Fibroblast of pulmonary artery (primary cell): ENCODE measurements around the gene C22orf23.
A peak's percentile ranks its signal among the peaks of the same experiment; 100 is the strongest.

Source experiments
- DNase-seq: peaks from one replicate; pipeline ENCODE4 v3.0.0-alpha.2; 2010; ENCODE audit warnings: low read depth
- H3K4me3 ChIP-seq: replicated peaks from 2 replicates; pipeline ENCODE4 v1.5.1; 2011; ENCODE audit warnings: low read depth, mild to moderate bottlenecking, control low read depth, low read length, moderate library complexity
- CTCF ChIP-seq: IDR thresholded peaks from 2 replicates; pipeline ENCODE4 v1.5.1; 2011; ENCODE audit warnings: mild to moderate bottlenecking, control low read depth, low read length, inconsistent platforms; ENCODE audit errors: missing control alignments

C22orf23 gene

GRCh38 chr22:37932401-37932800, 21.0 kb downstream of the C22orf23 start:
- no peak for TF ChIP-seq CTCF
- no peak for DNase-seq
- no peak overlapping the region for H3K4me3 ChIP-seq

GRCh38 chr22:37931893-37932389, 21.5 kb downstream of the C22orf23 start:
- DNase-seq = no peak
- no peak for TF ChIP-seq CTCF
- H3K4me3 ChIP-seq = no peak overlapping the region

- no peak for TF ChIP-seq CTCF
- no peak for DNase-seq
- H3K4me3 ChIP-seq = no peak overlapping the region
Measured at GRCh38 chr22:37930952-37931440, 22.4 kb downstream of the C22orf23 start.

- peak; percentile 52 for TF ChIP-seq CTCF
- no peak overlapping the region for H3K4me3 ChIP-seq
- peak; percentile 34 for DNase-seq
Measured at GRCh38 chr22:37930270-37930951, 23.0 kb downstream of the C22orf23 start.

GRCh38 chr22:37929390-37929789, 24.0 kb downstream of the C22orf23 start:
- TF ChIP-seq CTCF = no peak
- no peak overlapping the region for H3K4me3 ChIP-seq
- no peak for DNase-seq

- TF ChIP-seq CTCF = no peak
- DNase-seq = no peak
- H3K4me3 ChIP-seq = no peak overlapping the region
Measured at GRCh38 chr22:37927637-37927936, 25.8 kb downstream of the C22orf23 start.
